ENCODE results near the gene TNS4.

Gene TNS4

GRCh38 chr17:40516581-40517285 lies 15.3 kb upstream of the TNS4 start:
- DNase-seq: peak; percentile 87

DNA sequence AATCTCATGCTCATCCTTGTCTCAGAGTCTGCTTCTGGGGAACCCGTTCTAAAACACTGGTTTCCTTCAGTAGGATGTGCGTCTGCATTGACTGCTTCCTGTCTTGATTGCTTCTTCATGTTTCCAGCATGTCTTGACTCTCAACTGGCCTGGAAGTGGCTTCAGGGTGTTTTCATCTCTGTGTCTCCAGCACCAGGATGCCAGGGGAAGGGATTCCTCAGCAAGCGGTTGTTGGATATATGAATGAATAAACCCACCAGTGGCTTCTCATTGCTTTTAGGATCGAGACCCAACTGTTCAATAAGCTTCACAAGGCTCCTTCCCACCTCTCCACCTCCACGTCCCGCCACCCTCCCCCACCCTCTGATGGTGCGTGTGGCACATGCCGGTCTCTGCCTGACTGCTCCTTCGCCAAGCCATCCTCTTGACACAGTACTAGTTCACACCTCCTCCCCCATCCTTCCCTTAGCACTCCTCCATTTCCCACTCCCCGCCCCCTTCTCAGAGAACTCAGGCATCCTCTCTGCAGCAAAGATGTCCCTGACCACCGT lies 14.1 kb upstream of the TNS4 start:
- no peak for DNase-seq

DNA sequence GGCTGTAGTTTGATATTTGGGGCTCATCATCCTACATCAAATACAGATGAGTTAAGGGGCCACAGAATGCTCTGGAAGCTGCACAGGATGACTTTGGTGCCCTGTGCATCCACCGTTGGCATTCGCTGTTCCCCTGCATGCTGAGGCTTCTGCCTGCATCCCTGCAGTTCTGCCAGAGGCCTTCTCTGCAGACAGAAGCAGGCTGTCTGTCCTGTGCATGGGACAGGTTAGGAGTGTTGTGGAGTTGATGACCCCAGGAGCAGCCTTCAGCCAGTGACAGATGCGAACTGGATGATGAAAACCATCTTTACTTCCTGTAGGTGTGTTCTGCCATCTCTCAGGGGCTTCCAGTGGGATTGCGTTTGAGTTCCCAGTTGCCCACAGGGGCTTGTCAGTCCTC lies 13.6 kb upstream of the TNS4 start:
- no peak for DNase-seq

DNA sequence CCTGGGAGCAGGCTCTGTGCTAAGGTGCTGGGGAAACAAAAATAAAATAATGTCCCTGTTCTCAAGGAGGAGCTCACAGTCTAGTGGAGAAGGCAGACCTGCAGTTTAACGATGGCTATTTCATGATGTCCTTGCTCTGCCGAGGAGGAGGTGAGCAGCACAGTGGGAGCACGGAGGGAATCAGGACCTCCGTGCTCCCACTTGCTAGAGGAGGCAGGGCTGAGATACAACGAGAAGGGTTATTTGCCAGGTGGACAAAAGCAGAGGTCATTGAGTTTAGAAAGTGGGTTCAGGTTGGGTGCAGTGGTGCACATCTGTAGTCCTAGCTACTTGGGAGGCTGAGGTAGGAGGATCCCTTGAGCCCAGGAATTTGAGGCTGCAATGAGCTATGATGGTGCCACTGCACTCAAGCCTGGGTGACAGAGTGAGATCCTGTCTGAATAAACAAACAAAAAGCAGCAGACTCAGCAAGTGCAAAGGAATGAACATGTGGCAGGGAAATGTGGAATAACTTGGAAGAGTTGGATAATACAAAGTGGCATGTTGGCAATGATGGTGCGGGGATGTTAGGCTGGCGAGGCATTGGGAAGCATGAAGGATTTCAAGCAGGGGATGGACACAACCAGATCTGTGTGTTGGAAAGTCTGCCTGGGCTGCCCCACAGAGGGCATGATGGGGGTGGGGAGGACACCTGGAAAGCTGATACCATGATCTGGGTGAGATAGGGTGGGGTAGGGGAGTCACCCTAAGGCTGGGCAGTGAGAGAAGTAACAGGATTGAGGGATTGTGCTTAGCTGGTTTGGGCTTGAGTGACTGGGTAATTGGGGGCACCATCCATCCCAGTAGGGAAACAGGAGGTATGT lies 12.8 kb upstream of the TNS4 start:
- DNase-seq: no peak

- no peak for DNase-seq
These were observed 10.3 kb upstream of the TNS4 start for GRCh38 chr17:40511667-40512220.

DNA sequence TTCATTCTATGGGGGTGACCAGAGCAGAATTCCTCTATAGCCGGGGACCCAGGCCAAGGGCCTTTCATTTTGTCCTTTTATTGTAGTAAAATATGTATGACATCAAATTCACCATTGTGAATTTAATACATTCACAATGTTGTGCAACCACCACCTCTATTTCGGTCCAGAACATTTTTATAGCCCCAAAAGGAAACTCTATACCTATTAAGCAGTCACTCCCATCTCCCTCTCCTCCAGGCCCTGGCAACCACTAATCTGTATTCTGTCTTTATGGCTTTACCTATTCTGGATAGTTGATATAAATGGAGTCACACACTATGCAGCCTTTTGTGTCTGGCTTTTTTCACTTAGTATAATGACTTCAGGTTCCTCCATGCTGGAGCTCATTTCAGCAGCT lies 9.7 kb upstream of the TNS4 start:
- DNase-seq: no peak

- DNase-seq: peak; percentile 91
These were observed 8.9 kb upstream of the TNS4 start for GRCh38 chr17:40510328-40510648.

DNA sequence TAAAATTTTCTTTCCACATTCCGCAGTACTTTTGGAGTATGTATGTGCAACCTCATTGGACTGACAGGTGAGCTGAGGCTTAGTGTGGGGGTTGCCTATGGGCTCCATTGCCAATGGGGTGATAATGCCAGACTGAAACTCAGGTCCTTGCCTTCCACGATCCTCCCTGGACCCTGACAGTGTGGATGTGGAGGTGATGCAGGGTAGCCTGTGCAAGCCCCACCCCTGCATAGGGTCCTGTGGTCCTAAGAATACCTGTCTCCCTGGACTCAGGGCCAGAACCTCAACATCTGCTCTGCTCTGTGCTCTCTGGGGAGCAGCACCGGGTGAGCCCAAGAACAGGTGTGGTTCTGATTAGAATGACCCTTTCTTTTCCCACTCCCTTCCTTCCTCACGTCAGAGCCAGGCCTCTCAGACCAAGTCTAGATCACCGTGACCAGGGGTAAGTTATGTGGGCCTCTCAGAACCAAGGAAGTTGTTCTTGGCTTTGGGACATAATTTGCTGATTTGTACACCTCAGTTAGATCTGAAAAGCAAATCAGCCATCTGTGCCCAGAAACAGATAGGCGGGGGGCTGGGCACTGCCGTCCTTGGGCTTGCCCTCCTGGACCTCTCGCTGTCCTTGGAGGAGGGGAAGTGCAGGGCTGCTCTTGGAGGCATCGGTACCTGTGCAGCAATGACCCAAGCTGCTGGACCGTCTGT lies 8.4 kb upstream of the TNS4 start:
- no peak for DNase-seq

DNA sequence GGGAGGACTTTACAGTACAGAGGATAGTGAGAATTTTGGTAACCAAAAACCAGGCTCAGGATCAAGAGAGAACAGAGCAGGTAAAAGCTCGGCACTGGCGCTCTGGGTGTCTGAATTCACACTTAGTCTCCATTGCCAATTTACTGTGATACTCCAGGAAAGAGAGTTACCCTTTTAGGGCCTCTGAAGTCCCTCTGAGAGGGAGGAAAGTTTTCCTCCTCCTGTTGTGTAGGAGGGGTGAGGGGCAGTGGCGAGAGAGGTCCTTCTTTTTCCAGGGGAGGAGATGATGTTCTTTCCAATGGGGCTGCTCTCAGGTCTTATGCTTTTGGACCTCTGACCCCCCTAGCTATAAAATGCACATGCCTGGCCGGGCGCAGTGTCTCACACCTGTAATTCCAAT lies 5.4 kb upstream of the TNS4 start:
- DNase-seq: no peak

DNA sequence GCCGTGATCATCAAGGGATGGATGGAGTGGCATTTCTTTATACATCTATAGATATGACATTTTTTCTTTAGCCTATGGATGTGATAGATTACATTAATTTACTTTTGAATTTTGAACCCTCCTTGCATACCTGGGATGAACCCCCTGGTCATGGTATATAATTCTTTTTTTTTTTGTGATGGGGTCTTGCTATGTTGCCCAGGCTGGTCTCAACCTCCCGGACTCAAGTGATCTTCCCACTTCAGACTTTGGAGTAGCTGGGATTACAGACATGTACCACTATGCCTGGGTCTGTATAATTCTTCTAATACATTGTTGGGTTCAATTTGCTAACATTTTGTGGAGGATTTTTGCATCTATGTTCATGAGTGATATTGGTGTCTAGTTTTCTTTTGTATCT lies 1.7 kb upstream of the TNS4 start:
- DNase-seq: no peak

GRCh38 chr17:40502716-40503115 lies 1.3 kb upstream of the TNS4 start:
- no peak for DNase-seq

GRCh38 chr17:40500709-40501108 lies 714 bp downstream of the TNS4 start:
- DNase-seq: no peak

- DNase-seq: no peak
These were observed 1.2 kb downstream of the TNS4 start for GRCh38 chr17:40500190-40500589.

DNA sequence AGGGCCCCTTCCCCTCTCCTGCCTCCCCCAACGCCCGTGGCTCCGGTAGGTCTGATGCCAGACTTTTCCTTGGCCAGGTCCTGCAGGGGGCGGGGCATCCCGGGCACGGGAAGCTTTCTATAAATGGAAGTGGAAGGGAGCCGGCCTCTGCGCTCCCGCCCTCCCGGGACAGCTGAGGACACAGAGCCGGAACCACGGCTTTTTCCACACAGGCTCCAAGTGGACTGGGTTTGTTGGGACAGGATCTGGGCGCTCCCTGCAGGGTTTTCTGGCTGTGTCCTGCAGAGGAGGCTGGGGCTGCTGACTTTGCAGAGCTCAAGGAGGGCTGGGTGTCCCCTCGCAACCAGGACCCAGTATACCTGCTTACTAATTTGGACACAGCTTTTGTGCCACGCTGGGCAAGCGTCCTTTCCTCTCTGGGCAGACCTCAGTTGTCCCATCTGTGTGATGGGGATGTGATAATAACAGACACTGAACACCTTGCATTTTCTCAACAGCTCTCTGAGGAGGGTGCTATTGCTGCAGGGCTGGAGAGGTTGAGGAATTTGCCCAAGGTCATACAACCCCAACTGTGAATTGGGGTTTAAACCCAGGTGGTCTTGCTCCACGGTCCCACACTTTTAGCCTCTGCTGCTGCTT lies 1.8 kb downstream of the TNS4 start:
- peak; percentile 95 for DNase-seq

GRCh38 chr17:40498281-40499084 lies 2.9 kb downstream of the TNS4 start:
- DNase-seq: no peak

DNA sequence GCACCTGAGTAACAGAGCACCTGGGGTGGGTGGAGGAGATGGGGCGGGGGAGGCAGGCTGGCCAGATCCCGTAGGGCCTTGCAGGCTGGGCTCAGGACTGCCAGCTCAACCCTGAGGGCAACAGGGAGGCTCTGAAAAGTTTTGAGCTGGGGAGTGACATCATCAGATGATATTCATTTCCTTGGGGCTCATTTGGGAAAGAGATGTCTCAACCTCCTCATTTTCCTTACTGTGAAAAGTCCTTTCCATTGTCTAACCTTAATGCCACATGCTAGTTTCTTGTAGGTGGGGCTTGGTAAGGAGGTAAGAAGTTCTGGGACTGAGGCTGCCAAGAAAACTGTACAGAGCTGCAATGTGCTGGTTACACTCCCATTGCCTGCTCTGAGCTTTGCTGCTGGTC lies 3.7 kb downstream of the TNS4 start:
- DNase-seq: peak; percentile 83

DNA sequence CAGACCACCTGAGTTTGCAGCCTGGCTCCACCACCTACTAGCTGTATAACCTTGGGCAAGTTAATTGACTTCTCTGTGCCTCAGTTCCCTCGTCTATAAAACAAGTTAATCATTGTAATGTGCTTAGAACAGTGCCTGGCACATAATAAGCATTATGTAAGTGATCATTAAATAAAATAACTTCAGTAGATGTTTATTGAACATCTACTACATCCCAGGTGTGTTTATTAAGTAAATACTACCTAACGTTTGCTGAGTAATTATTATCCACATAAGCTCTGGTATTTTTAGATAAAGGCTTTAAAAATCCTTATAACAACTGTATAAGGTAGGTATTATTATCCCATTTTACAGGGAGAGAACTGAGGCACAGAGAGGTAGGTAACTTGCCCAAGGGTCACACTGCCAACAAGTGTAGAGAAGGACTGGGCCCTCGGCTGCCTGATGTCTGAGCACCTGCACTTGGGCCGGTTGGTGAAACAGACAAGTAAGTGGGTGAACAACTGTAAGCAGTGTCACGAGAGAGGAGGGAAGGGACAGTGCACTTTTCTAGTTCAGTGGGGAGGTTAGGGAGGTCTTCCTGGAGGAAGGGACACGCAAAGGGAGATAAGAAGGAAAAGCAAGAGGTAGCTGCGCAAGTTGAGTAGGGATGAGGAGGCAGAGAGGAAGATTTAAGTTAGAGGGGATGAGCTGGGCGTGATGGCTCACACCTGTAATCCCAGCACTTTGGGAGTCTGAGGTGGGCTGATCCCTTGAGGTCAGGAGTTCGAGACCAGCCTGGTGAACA lies 4.6 kb downstream of the TNS4 start:
- DNase-seq: no peak

DNA sequence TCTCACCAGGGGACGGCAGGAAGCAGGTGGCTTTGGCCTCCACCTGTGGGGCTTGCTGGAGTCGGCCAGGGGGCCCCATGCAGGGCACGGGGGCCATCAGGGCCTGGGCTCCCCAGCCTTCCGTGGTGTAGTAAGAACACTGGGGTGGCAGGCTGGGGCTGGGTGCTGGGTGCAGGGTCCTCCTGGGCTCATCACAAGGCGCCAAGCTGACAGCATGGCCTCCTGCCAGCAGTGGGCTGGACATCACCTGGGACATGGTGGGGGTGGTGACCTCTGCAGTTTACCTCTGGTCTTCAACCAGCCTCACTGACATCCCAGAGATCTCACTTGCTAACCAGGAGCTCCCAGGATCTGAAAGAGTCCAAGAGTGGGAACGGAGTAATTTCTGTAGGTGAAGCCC lies 5.3 kb downstream of the TNS4 start:
- no peak for DNase-seq

GRCh38 chr17:40495140-40495539 lies 6.3 kb downstream of the TNS4 start:
- no peak for DNase-seq

DNA sequence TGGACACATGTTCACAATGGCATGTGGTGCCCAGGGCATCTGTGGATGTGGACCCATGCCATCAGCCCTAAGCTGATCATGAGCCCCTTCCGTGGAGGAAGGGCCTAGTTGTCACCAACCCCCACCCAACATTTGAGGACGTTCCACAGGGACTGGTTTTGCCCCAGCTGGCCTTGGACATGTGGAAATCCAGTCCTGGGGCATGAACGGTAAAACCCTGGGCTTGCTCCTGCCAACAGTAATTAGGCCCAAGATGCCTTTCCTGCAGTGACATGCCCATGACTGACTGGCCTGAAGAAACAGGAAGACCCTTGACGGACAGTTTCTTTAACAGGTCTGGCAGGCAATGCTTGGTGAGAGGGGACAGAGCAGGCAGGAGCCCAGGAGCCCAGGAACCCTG lies 7.7 kb downstream of the TNS4 start:
- no peak for DNase-seq

- no peak for DNase-seq
These were observed 9.9 kb downstream of the TNS4 start for GRCh38 chr17:40491486-40491885.
